Activated naive CD8-positive, alpha-beta T cell treated with anti-CD3 and anti-CD28 coated beads, Interleukin-2, amount 50 U/mL, for 24 hours (primary cell): Measurements from ENCODE around the gene PSORS1C2.

Experiments
- ATAC-seq: fragments of 150-1000 bp; cut with Tn5 transposase; one replicate; pipeline ENCODE4 v1.10.0; 2021
- DNase-seq: peaks from one replicate; pipeline ENCODE4 v3.0.0; 2021
- H3K27ac Mint-ChIP-seq: one replicate; pipeline ENCODE4 v1.8.0; 2021; ENCODE audit warnings: mild to moderate bottlenecking, mixed read lengths
- H3K27me3 Mint-ChIP-seq: one replicate; pipeline ENCODE4 v1.8.0; 2021; ENCODE audit warnings: mixed read lengths
- H3K36me3 Mint-ChIP-seq: one replicate; pipeline ENCODE4 v1.8.0; 2021; ENCODE audit warnings: low read depth, mixed read lengths
- H3K4me1 Mint-ChIP-seq: one replicate; pipeline ENCODE4 v1.8.0; 2021; ENCODE audit warnings: mixed read lengths
- H3K4me3 Mint-ChIP-seq: one replicate; pipeline ENCODE4 v1.8.0; 2021; ENCODE audit warnings: mild to moderate bottlenecking, moderate library complexity, mixed read lengths
- H3K9me3 Mint-ChIP-seq: one replicate; pipeline ENCODE4 v1.8.0; 2021; ENCODE audit warnings: mixed read lengths

PSORS1C2 gene

GRCh38 chr6:31116661-31117385 is 22.0 kb downstream of the PSORS1C2 start:
- ATAC-seq (no peak), DNase-seq (no peak)
- no peak overlapping the region for H3K27ac Mint-ChIP-seq
- H3K4me3 Mint-ChIP-seq, result no peak overlapping the region
- H3K27me3 Mint-ChIP-seq, result peaks cover 3% of the 10 kb centered on the region
- H3K36me3 Mint-ChIP-seq, result no peaks in the 10 kb centered on the region
- no peaks in the 10 kb centered on the region for H3K9me3 Mint-ChIP-seq
- H3K4me1 Mint-ChIP-seq, result no peaks in the 10 kb centered on the region

- Mint-ChIP-seq H3K9me3 (no peaks in the 10 kb centered on the region), H3K36me3 (no peaks in the 10 kb centered on the region), H3K4me1 (no peaks in the 10 kb centered on the region), H3K27me3 (peaks cover 3% of the 10 kb centered on the region), H3K4me3 (no peak overlapping the region), H3K27ac (no peak overlapping the region)
- no peak for ATAC-seq
- DNase-seq, result no peak
Observed at GRCh38 chr6:31115941-31116560, 22.8 kb downstream of the PSORS1C2 start.

- H3K4me1 Mint-ChIP-seq, result no peaks in the 10 kb centered on the region
- no peaks in the 10 kb centered on the region for H3K36me3 Mint-ChIP-seq
- no peak overlapping the region for H3K4me3 Mint-ChIP-seq
- no peaks in the 10 kb centered on the region for H3K9me3 Mint-ChIP-seq
- DNase-seq, result no peak
- ATAC-seq, result no peak
- H3K27ac Mint-ChIP-seq, result no peak overlapping the region
- H3K27me3 Mint-ChIP-seq, result peaks cover 3% of the 10 kb centered on the region
Observed at GRCh38 chr6:31114970-31115849, 23.7 kb downstream of the PSORS1C2 start.

GRCh38 chr6:31114541-31114878 is 24.4 kb downstream of the PSORS1C2 start, which contains the start of gene PSORS1C1:
TSS of gene PSORS1C1 (plus strand) at chr6:31114800. CDS start at chr6:31129633, 14,833 bp downstream.
- H3K27ac Mint-ChIP-seq, result no peak within 1 kb of the TSS
- H3K36me3 Mint-ChIP-seq, result no peaks in the 10 kb centered on the region
- ATAC-seq (no peak), DNase-seq (no peak)
- peaks cover 3% of the 10 kb centered on the region for H3K27me3 Mint-ChIP-seq
- H3K4me1 Mint-ChIP-seq, result no peaks in the 10 kb centered on the region
- no peaks in the 10 kb centered on the region for H3K9me3 Mint-ChIP-seq
- no peak within 1 kb of the TSS for H3K4me3 Mint-ChIP-seq

GRCh38 chr6:31113861-31114540 is 24.9 kb downstream of the PSORS1C2 start:
- Mint-ChIP-seq H3K9me3 (no peaks in the 10 kb centered on the region), H3K36me3 (no peaks in the 10 kb centered on the region), H3K27me3 (peaks cover 5% of the 10 kb centered on the region), H3K4me1 (no peaks in the 10 kb centered on the region), H3K4me3 (no peak overlapping the region), H3K27ac (no peak overlapping the region)
- DNase-seq, result no peak
- ATAC-seq, result no peak

- ATAC-seq (no peak), DNase-seq (no peak)
- no peak within 1 kb of the TSS for H3K4me3 Mint-ChIP-seq
- H3K27ac Mint-ChIP-seq, result no peak within 1 kb of the TSS
- no peaks in the 10 kb centered on the region for H3K4me1 Mint-ChIP-seq
- peaks cover 1% of the 10 kb centered on the region for H3K27me3 Mint-ChIP-seq
- H3K36me3 Mint-ChIP-seq, result no peaks in the 10 kb centered on the region
- H3K9me3 Mint-ChIP-seq, result no peaks in the 10 kb centered on the region
Observed at GRCh38 chr6:31112478-31112877, 26.4 kb downstream of the PSORS1C2 start, which contains the start of gene C6orf15. TSS of gene C6orf15 (minus strand) at chr6:31112575. CDS start at chr6:31112555, 20 bp downstream.

- H3K27me3 Mint-ChIP-seq, result peaks cover 1% of the 10 kb centered on the region
- H3K4me1 Mint-ChIP-seq, result no peaks in the 10 kb centered on the region
- H3K4me3 Mint-ChIP-seq, result no peak overlapping the region
- no peaks in the 10 kb centered on the region for H3K9me3 Mint-ChIP-seq
- no peak overlapping the region for H3K27ac Mint-ChIP-seq
- DNase-seq (no peak), ATAC-seq (no peak)
- H3K36me3 Mint-ChIP-seq, result no peaks in the 10 kb centered on the region
Observed at GRCh38 chr6:31111712-31112111, 27.2 kb downstream of the PSORS1C2 start.

GRCh38 chr6:31110825-31111582 is 27.9 kb downstream of the PSORS1C2 start:
- Mint-ChIP-seq H3K27ac (no peak overlapping the region), H3K27me3 (peaks cover 1% of the 10 kb centered on the region), H3K4me3 (no peak overlapping the region), H3K4me1 (no peaks in the 10 kb centered on the region), H3K36me3 (no peaks in the 10 kb centered on the region), H3K9me3 (no peaks in the 10 kb centered on the region)
- no peak for DNase-seq
- ATAC-seq, result no peak

GRCh38 chr6:31107052-31107451 is 31.8 kb downstream of the PSORS1C2 start:
- no peak for DNase-seq
- H3K9me3 Mint-ChIP-seq, result no peaks in the 10 kb centered on the region
- no peak for ATAC-seq
- H3K36me3 Mint-ChIP-seq, result no peaks in the 10 kb centered on the region
- H3K4me1 Mint-ChIP-seq, result peaks cover 2% of the 10 kb centered on the region
- H3K4me3 Mint-ChIP-seq, result no peak overlapping the region
- peaks cover 1% of the 10 kb centered on the region for H3K27me3 Mint-ChIP-seq
- no peak overlapping the region for H3K27ac Mint-ChIP-seq

GRCh38 chr6:31103136-31103535 is 35.7 kb downstream of the PSORS1C2 start:
- no peak overlapping the region for H3K4me3 Mint-ChIP-seq
- DNase-seq, result no peak
- H3K4me1 Mint-ChIP-seq, result peaks cover 2% of the 10 kb centered on the region
- no peaks in the 10 kb centered on the region for H3K36me3 Mint-ChIP-seq
- no peak for ATAC-seq
- no peak overlapping the region for H3K27ac Mint-ChIP-seq
- H3K27me3 Mint-ChIP-seq, result no peaks in the 10 kb centered on the region
- no peaks in the 10 kb centered on the region for H3K9me3 Mint-ChIP-seq

GRCh38 chr6:31098449-31098938 is 40.4 kb downstream of the PSORS1C2 start:
- Mint-ChIP-seq H3K27ac (no peak overlapping the region), H3K9me3 (no peaks in the 10 kb centered on the region), H3K4me3 (no peak overlapping the region), H3K27me3 (no peaks in the 10 kb centered on the region), H3K36me3 (no peaks in the 10 kb centered on the region), H3K4me1 (peaks cover 39% of the 10 kb centered on the region)
- no peak for DNase-seq
- no peak for ATAC-seq

GRCh38 chr6:31096656-31097055 is 42.2 kb downstream of the PSORS1C2 start:
- Mint-ChIP-seq H3K4me3 (no peak overlapping the region), H3K27ac (no peak overlapping the region), H3K9me3 (no peaks in the 10 kb centered on the region), H3K36me3 (no peaks in the 10 kb centered on the region), H3K4me1 (peaks cover 37% of the 10 kb centered on the region), H3K27me3 (no peaks in the 10 kb centered on the region)
- ATAC-seq (no peak), DNase-seq (no peak)

GRCh38 chr6:31096215-31096614 is 42.7 kb downstream of the PSORS1C2 start:
- DNase-seq, result no peak
- Mint-ChIP-seq H3K27me3 (no peaks in the 10 kb centered on the region), H3K4me1 (peaks cover 37% of the 10 kb centered on the region), H3K36me3 (no peaks in the 10 kb centered on the region), H3K27ac (no peak overlapping the region), H3K9me3 (no peaks in the 10 kb centered on the region), H3K4me3 (no peak overlapping the region)
- no peak for ATAC-seq
